Cardiac muscle cell (in vitro differentiated cells and primary cell): ENCODE measurements around the gene APEX2. TPM values are rescaled to one million over a fixed set of nuclear protein-coding genes. Genes with fewer than 3 reads are reported as not detected.
"Not testable (repeated sequence)": the region's sequence is repeated elsewhere in the genome, so short reads cannot be mapped to it uniquely, and the experiment has no call there.

ENCODE experiments used
- DNase-seq, 2 donors: peaks; one replicate each; pipeline versions ENCODE4 v3.0.0 to v3.0.0-alpha.2; 2010 to 2017; ENCODE audit warnings: low read depth in 1 of 2, low spot score in 1 of 2
- H3K27ac ChIP-seq: fragments of 200-600 bp; sonication (generic); 2 replicates; pipeline ENCODE4 v1.5.1; 2016
- H3K27me3 ChIP-seq: fragments of 200-600 bp; sonication (generic); 2 replicates; pipeline ENCODE4 v1.6.0; 2016; ENCODE audit warnings: control low read depth
- H3K36me3 ChIP-seq: fragments of 200-600 bp; sonication (generic); 2 replicates; pipeline ENCODE4 v1.5.1; 2016; ENCODE audit warnings: control low read depth
- H3K4me1 ChIP-seq: fragments of 200-600 bp; sonication (generic); 2 replicates; pipeline ENCODE4 v1.8.1; 2017; ENCODE audit warnings: low read depth, mild to moderate bottlenecking, mixed run types
- H3K4me3 ChIP-seq: fragments of 200-600 bp; sonication (generic); 2 replicates; pipeline ENCODE4 v1.5.1; 2016; ENCODE audit warnings: mild to moderate bottlenecking
- H3K9me3 ChIP-seq: fragments of 200-600 bp; sonication (generic); 2 replicates; pipeline ENCODE4 v1.5.1; 2017; ENCODE audit warnings: low read depth, mild to moderate bottlenecking, control low read depth
- CTCF ChIP-seq: IDR thresholded peaks from 2 replicates; pipeline ENCODE4 v1.5.1; 2012; ENCODE audit warnings: low read depth, mild to moderate bottlenecking, low read length
- polyA plus RNA-seq: library from polyadenylated mRNA; unstranded; fragments of >200 nt; fragmentation: Nextera tagmentation; extraction: Ambion mirVana; gene quantifications from 2 replicates; pipeline ENCODE4 v1.2.1, GENCODE V29; 2016
- total RNA-seq: library from RNA; depleted of rRNA; stranded (reverse); fragments of >200 nt; gene quantifications from 2 replicates; pipeline ENCODE4 v1.2.3, GENCODE V29; 2016

Gene APEX2
- total and polyA plus RNA-seq, 2 experiments from 2014 or later: 10.4 to 17.3 TPM

- DNase-seq: no peak
- Histone ChIP-seq H3K27me3 (no peaks in the 10 kb centered on the region), H3K9me3 (peaks cover 4% of the 10 kb centered on the region), H3K4me1 (no peaks in the 10 kb centered on the region), H3K36me3 (no peaks in the 10 kb centered on the region), H3K27ac (no peak overlapping the region), H3K4me3 (no peak overlapping the region)
- TF ChIP-seq CTCF: no peak
Measured at GRCh38 chrX:54978448-54978847, 21.7 kb upstream of the APEX2 start.

- Histone ChIP-seq H3K4me3 (no peak overlapping the region), H3K4me1 (no peaks in the 10 kb centered on the region), H3K27me3 (no peaks in the 10 kb centered on the region), H3K9me3 (peaks cover 4% of the 10 kb centered on the region), H3K27ac (no peak overlapping the region), H3K36me3 (no peaks in the 10 kb centered on the region)
- DNase-seq: no peak
- no peak for TF ChIP-seq CTCF
Measured at GRCh38 chrX:54979432-54979831, 20.7 kb upstream of the APEX2 start.

GRCh38 chrX:54980334-54980733 lies 19.8 kb upstream of the APEX2 start:
- no peaks in the 10 kb centered on the region for H3K4me1 ChIP-seq
- no peak overlapping the region for H3K27ac ChIP-seq
- no peak overlapping the region for H3K4me3 ChIP-seq
- no peak for TF ChIP-seq CTCF
- DNase-seq: no peak
- no peaks in the 10 kb centered on the region for H3K36me3 ChIP-seq
- H3K27me3 ChIP-seq: no peaks in the 10 kb centered on the region
- peaks cover 4% of the 10 kb centered on the region for H3K9me3 ChIP-seq

GRCh38 chrX:54983306-54983705 lies 16.9 kb upstream of the APEX2 start:
- not testable (repeated sequence) for H3K27me3 ChIP-seq, DNase-seq, H3K36me3 ChIP-seq, H3K27ac ChIP-seq, H3K4me1 ChIP-seq, H3K4me3 ChIP-seq, H3K9me3 ChIP-seq

- Histone ChIP-seq H3K27ac (no peak overlapping the region), H3K9me3 (no peaks in the 10 kb centered on the region), H3K27me3 (no peaks in the 10 kb centered on the region), H3K36me3 (no peaks in the 10 kb centered on the region), H3K4me1 (no peaks in the 10 kb centered on the region), H3K4me3 (no peak overlapping the region)
- DNase-seq: no peak
- no peak for TF ChIP-seq CTCF
Measured at GRCh38 chrX:54991706-54992105, 8.5 kb upstream of the APEX2 start.

- no peak for DNase-seq
- TF ChIP-seq CTCF: no peak
- no peak overlapping the region for H3K27ac ChIP-seq
- H3K4me3 ChIP-seq: no peak overlapping the region
- no peaks in the 10 kb centered on the region for H3K4me1 ChIP-seq
- no peaks in the 10 kb centered on the region for H3K36me3 ChIP-seq
- H3K27me3 ChIP-seq: no peaks in the 10 kb centered on the region
- no peaks in the 10 kb centered on the region for H3K9me3 ChIP-seq
Measured at GRCh38 chrX:54992911-54993622, 7.1 kb upstream of the APEX2 start.
